Epithelial cell of esophagus (primary cell): Measurements from ENCODE around the gene CNTLN.

Experiments
- DNase-seq: peaks from one replicate; pipeline ENCODE4 v3.0.0; 2010; ENCODE audit warnings: low read depth
- H3K4me3 ChIP-seq: 2 replicates; pipeline ENCODE4 v1.5.1; 2011; ENCODE audit warnings: mild to moderate bottlenecking, low read length, control low read depth
- TF ChIP-seq, protein P1 (sequence below): IDR thresholded peaks from 2 replicates; pipeline ENCODE4 v1.5.1; 2011; ENCODE audit warnings: low read depth, mild to moderate bottlenecking, low read length, control low read depth, inconsistent platforms; ENCODE audit not compliant: insufficient read depth; ENCODE audit errors: missing control alignments

CNTLN gene

DNA sequence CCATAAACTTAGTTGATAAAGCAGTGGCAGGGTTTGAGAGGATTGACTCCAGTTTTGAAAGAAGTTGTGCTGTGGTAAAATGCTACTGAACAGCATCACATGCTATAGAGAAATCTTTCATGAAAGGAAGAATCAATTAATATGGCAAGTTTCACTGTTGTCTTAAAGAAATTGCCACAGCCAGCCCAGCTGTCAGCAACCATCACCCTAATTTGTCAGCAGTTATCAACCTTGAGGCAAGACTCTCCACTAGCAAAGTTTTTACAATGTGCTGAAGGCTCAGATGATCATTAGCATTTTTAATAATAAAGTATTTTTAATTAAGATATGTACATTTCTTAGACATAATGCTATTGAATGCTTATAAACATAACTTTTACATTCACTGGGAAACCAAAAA is 343.0 kb downstream of the CNTLN start:
- no peak for DNase-seq
- H3K4me3 ChIP-seq: no peak overlapping the region
- TF ChIP-seq, protein P1, sequence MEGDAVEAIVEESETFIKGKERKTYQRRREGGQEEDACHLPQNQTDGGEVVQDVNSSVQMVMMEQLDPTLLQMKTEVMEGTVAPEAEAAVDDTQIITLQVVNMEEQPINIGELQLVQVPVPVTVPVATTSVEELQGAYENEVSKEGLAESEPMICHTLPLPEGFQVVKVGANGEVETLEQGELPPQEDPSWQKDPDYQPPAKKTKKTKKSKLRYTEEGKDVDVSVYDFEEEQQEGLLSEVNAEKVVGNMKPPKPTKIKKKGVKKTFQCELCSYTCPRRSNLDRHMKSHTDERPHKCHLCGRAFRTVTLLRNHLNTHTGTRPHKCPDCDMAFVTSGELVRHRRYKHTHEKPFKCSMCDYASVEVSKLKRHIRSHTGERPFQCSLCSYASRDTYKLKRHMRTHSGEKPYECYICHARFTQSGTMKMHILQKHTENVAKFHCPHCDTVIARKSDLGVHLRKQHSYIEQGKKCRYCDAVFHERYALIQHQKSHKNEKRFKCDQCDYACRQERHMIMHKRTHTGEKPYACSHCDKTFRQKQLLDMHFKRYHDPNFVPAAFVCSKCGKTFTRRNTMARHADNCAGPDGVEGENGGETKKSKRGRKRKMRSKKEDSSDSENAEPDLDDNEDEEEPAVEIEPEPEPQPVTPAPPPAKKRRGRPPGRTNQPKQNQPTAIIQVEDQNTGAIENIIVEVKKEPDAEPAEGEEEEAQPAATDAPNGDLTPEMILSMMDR: no peak

DNA sequence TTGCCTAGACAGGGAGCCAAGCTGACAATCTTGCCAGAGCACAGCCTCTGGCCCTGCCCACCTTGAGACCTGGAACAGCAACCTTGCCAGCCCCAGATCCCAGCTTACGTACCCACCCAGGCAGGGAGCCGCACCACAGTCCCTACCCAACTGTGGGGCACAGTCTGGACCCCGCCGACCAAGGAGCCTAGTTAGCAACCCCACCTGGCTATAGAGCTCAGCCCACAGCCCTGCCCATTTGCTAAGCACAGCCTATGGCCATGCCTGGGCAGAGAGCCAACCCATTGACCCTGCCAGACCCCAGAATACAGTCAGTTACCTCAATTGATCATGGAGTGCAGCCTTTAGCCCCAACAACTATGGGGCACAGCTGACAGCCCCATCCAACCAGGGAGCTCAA is 346.1 kb downstream of the CNTLN start:
- H3K4me3 ChIP-seq: no peak overlapping the region
- DNase-seq: no peak
- TF ChIP-seq, protein P1: no peak

DNA sequence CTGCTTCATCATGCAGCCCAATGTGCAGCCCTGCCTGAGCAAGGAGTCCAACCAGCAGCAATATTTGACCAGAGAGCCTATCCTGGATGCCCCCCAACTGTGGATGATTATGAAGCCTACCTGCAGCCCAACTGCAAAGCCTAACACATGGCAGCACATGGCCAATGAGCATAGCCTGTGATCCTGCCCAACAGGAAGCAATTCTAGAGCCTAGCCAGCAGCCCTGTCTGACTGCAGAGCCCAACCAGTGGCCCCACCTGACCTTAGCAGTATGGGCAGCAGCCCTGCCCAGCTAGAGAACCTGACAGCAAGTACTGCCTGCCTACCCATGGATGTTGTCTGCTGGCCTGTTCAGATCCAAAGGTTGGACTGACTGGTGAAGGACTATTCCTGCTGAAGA is 346.7 kb downstream of the CNTLN start:
- H3K4me3 ChIP-seq: no peak overlapping the region
- DNase-seq: no peak
- TF ChIP-seq, protein P1: no peak

DNA sequence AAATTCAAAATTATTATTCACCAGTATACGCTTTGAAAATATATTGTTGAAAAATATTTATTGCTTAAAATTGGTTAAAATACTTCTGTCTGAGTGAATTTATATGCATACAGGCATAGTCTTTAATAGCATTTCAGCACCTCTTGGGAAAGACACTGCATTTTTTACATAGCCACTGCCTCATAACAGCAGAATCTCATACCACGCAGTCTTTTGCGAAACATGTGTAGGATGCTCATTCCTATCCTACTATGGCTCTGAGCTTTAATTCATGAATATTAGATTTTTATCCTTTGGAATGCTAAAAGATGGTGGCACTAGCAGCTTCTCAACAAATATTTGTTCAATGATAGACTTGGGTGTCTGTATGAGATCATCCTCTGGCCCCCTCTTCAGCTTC is 350.1 kb downstream of the CNTLN start:
- TF ChIP-seq, protein P1: no peak
- DNase-seq: no peak

DNA sequence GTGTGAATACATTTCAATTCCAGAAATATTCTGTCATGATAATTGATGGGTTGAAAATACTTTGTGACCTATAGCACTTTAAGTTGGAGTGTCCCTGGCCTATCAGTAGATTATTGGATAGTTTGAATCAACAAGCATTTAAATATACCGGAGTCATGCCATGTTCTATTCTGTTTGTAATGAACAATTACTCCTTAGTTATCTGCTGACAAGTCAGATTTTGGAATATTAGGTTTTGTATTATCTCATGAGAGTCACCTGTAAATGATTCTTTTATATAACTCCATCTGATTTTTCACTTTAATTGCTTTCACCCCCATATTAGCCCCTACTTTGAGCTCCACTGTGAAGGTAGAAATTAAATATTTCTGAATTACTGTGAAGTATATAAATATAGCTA is 351.6 kb downstream of the CNTLN start:
- no peak for DNase-seq
- no peak overlapping the region for H3K4me3 ChIP-seq
- TF ChIP-seq, protein P1: no peak

More for the DNA sequence above, 350.1 kb downstream of the CNTLN start:
- H3K4me3 ChIP-seq: no peak overlapping the region

DNA sequence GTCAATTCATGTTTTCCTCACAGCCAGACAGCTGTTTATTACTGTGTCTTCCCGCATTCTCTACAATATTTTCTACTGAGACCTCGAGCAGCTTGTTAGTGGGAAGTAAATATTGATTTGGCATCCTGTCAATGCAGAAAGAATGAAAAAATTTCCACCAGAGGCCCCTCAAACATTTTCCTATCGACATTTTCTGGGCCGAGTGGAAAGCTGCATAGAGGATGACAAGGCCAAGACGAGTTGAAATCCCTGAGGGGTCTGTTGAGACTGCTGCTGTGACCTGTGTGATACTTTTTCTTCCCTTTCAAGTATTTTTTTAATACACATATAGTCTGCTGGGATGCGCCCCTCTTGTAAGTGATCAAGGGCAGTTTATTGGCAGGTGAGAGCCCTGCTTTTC is 352.6 kb downstream of the CNTLN start:
- DNase-seq: no peak
- TF ChIP-seq, protein P1: no peak

DNA sequence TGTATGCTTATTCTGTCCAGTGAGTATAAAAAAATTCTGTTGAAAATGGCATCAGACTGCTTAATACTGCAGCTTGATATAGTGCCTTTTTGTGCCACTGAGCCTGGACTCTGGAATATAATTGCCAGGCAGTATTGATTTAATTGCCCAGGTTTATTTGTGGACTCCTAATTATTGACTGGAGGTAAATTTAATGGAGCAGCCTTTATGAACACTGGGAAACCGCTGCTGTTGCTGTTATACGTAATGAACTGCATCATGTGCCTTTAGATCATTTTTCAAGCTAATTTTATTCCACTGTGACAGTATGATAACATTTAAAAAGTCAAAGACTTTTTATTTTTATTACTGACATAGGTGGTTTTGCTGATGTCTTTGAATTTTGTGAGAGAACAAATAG is 353.8 kb downstream of the CNTLN start:
- TF ChIP-seq, protein P1: no peak
- no peak overlapping the region for H3K4me3 ChIP-seq
- DNase-seq: no peak

More for the DNA sequence above, 352.6 kb downstream of the CNTLN start:
- no peak overlapping the region for H3K4me3 ChIP-seq
